Astrocyte (in vitro differentiated cells and primary cell): ENCODE measurements around the gene C11orf42.

Source experiments
- CTCF ChIP-seq: IDR thresholded peaks from 2 replicates; pipeline ENCODE4 v1.5.1; 2011; ENCODE audit warnings: low read depth, mild to moderate bottlenecking, inconsistent platforms, low read length, moderate library complexity; ENCODE audit not compliant: insufficient read depth
- EZH2 ChIP-seq: IDR thresholded peaks from 2 replicates; pipeline ENCODE4 v1.6.1; 2012; ENCODE audit warnings: mild to moderate bottlenecking, low read length, inconsistent platforms; ENCODE audit not compliant: insufficient read depth

GRCh38 chr11:6232899-6233298, 27.5 kb downstream of the C11orf42 start:
- TF ChIP-seq CTCF (no peak), EZH2 (no peak)
